Activated CD4-positive, alpha-beta T cell treated with anti-CD3 and anti-CD28 coated beads, Interleukin-2, amount 10 ng/mL, durations not matched to agents 7 days and 5 days (primary cell): ENCODE results near the gene GC. TPM values are rescaled to one million over a fixed set of nuclear protein-coding genes. Genes with fewer than 3 reads are reported as not detected.
"Not testable (repeated sequence)": the region's sequence is repeated elsewhere in the genome, so short reads cannot be mapped to it uniquely, and the experiment has no call there.

Experiments
- CTCF ChIA-PET: fragments of 350-600 bp; sonication (Branson Sonifier 250); formaldehyde crosslinking; loops from one replicate; lab custom pipeline; 2021; ENCODE audit warnings: antibody characterized with exemption; lab: Charles Lee
- POLR2A ChIA-PET: fragments of 350-600 bp; sonication (Branson Sonifier 250); formaldehyde crosslinking; loops from one replicate; lab custom pipeline; 2021; ENCODE audit warnings: antibody characterized with exemption; lab: Charles Lee
- DNase-seq: peaks from one replicate; pipeline ENCODE4 v3.0.0-alpha.2; 2020
- H3K27ac Mint-ChIP-seq: one replicate; pipeline ENCODE4 v1.8.0; 2021; ENCODE audit warnings: mild to moderate bottlenecking, moderate library complexity, mixed read lengths
- H3K27me3 Mint-ChIP-seq: one replicate; pipeline ENCODE4 v1.8.0; 2021; ENCODE audit warnings: mixed read lengths
- H3K36me3 Mint-ChIP-seq: one replicate; pipeline ENCODE4 v1.8.0; 2021; ENCODE audit warnings: low read depth, mixed read lengths
- H3K4me1 Mint-ChIP-seq: one replicate; pipeline ENCODE4 v1.8.0; 2021; ENCODE audit warnings: mixed read lengths
- H3K4me3 Mint-ChIP-seq: one replicate; pipeline ENCODE4 v1.8.0; 2021; ENCODE audit warnings: mild to moderate bottlenecking, moderate library complexity, mixed read lengths
- H3K9me3 Mint-ChIP-seq: one replicate; pipeline ENCODE4 v1.8.0; 2021; ENCODE audit warnings: mixed read lengths
- total RNA-seq, 2 experiments: library from RNA; stranded (reverse); gene quantifications; one replicate each; pipeline ENCODE4 v1.2.3, GENCODE V29; 2021

Gene GC
- total RNA-seq, 2 experiments from 2014 or later, result not detected

DNA sequence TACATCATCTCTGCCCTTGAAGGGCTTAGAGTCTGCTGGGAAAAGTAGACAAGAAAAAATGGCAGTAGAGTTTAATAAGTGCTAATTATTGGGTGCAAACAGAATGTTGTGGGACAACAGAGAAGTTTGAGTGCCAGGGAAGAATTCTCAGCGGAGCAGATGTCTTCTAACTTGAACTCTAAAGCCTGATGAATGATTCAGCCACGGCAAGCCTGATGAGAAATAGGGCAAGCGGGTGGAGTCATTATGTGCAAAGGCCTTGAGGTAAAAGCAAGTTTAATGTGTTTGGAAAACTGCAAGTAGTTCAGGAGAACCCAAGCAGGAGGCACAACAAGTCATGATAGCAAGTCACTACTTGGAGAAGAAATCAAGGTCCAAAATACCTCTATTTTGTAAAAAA is 37.5 kb downstream of the GC start:
- ChIA-PET POLR2A (no interaction called here), CTCF (no interaction called here)
- no peaks in the 10 kb centered on the region for H3K9me3 Mint-ChIP-seq
- H3K27ac Mint-ChIP-seq, result no peak overlapping the region
- no peak for DNase-seq
- no peaks in the 10 kb centered on the region for H3K27me3 Mint-ChIP-seq
- H3K36me3 Mint-ChIP-seq, result no peaks in the 10 kb centered on the region
- no peak overlapping the region for H3K4me3 Mint-ChIP-seq
- no peaks in the 10 kb centered on the region for H3K4me1 Mint-ChIP-seq

DNA sequence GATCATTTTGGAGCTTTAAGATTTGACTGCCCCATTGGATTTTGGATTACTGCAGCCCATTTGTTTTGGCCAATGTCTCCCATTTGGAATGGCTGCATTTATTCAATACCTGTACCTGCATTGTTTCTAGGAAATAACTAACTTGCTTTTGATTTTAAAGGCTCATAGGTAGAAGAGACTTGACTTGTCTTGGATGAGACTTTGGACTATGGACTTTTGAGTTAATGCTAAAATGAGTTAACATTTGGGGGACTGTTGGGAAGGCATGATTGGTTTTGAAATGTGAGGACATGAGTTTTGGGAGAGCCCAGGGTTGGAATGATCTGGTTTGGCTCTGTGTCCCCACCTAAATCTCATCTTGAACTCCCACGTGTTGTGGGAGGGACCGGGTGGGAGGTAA is 45.1 kb downstream of the GC start:
- POLR2A ChIA-PET, DNase-seq, CTCF ChIA-PET, H3K36me3 Mint-ChIP-seq, H3K27ac Mint-ChIP-seq, H3K27me3 Mint-ChIP-seq, H3K9me3 Mint-ChIP-seq, H3K4me1 Mint-ChIP-seq, H3K4me3 Mint-ChIP-seq: not testable (repeated sequence)

DNA sequence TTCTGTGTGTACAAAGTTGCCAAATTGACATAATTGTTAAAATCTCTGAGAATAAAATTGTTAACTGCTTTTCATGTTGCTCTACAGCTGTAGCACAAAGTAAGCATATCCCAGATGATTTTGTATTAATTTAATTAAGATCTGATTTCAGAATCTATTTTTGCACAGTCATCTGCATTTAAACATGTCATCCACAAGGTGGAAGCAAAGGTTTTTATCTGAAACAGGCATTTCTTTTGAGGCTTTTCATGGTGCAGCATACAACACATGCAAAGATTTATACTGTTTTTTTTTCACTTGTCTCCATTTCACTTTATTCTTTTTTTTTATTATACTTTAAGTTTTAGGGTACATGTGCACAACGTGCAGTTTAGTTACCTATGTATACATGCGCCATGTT is 51.2 kb downstream of the GC start:
- POLR2A ChIA-PET, result no interaction called here
- Mint-ChIP-seq H3K27me3 (no peaks in the 10 kb centered on the region), H3K36me3 (no peaks in the 10 kb centered on the region), H3K4me1 (no peaks in the 10 kb centered on the region), H3K27ac (no peak overlapping the region), H3K9me3 (no peaks in the 10 kb centered on the region), H3K4me3 (no peak overlapping the region)
- DNase-seq, result no peak
- CTCF ChIA-PET, result no interaction called here

DNA sequence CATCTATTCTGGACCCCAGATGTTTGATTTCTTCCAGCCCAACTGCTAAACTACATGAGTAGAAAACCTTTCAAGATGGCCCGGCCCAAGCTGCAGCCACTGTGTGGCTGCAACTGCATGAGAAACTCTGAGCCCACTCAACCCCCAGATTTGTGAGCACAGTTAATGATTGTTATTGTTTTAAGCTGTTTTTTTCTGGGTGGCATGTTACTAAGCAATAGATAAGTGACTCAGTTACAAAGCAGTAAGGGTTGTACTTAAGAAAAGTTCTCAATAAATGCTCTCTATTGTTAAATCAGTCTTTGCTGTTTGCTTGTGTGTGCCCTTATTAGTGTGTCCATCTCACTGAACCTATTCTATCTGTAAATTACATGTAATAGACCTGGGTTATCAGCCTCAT is 51.8 kb downstream of the GC start:
- CTCF ChIA-PET, result no interaction called here
- DNase-seq, result no peak
- Mint-ChIP-seq H3K4me1 (no peaks in the 10 kb centered on the region), H3K9me3 (no peaks in the 10 kb centered on the region), H3K27ac (no peak overlapping the region), H3K36me3 (no peaks in the 10 kb centered on the region), H3K4me3 (no peak overlapping the region), H3K27me3 (no peaks in the 10 kb centered on the region)
- POLR2A ChIA-PET, result no interaction called here

DNA sequence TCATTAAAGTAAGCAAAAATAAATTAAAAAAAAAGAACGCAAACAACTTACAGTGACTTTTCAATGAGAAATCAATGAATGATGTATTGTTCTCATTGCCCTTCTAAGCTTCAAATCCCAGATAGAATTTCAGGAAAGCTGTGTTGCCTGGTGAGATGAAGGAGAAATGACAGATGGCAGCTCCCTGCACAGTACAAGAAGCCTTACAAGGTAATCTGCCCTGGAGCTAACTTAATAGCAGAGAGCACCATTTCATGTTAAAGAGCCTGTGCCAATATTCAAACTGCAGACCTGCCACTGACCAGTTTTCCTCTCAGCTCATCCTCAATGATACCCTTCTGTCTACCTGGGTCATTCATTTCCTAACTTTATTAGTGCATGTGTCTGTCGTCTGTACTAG is 54.0 kb downstream of the GC start:
- no peak overlapping the region for H3K27ac Mint-ChIP-seq

DNA sequence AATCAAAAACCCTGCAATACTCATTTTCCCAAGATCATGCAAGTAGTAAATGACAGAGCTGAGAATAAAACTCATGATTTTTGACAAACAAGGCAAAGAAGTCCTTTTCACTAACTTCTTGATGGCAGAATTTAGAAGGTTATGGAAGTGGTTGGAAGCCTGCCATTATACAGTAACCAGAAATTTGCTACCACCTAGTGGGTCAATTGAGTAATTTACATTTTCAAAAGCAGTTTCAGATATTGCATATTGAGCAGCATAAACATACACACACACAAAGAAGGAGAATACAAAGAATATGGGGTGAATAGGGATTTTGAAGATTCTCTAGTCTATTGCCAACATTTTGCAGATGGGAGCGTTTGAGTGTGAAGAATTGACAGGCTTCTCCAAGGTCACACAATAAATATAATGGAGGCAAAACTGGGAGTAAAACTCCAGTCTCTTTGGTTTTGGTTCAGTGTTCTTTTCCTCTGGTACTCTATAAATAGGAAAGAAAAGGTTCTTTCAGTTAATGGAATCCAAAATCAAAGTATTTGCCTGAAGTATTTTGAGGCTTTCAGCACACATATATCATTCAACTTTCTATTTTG is 70.2 kb downstream of the GC start:
- no peaks in the 10 kb centered on the region for H3K4me1 Mint-ChIP-seq
- no peak for DNase-seq
- no peak overlapping the region for H3K27ac Mint-ChIP-seq
- ChIA-PET CTCF (no interaction called here), POLR2A (no interaction called here)
- no peak overlapping the region for H3K4me3 Mint-ChIP-seq
- H3K27me3 Mint-ChIP-seq, result peaks cover 9% of the 10 kb centered on the region
- H3K9me3 Mint-ChIP-seq, result no peaks in the 10 kb centered on the region
- no peaks in the 10 kb centered on the region for H3K36me3 Mint-ChIP-seq

More for the DNA sequence above, 54.0 kb downstream of the GC start:
- ChIA-PET CTCF (no interaction called here), POLR2A (no interaction called here)
- Mint-ChIP-seq H3K4me1 (no peaks in the 10 kb centered on the region), H3K27me3 (no peaks in the 10 kb centered on the region), H3K36me3 (no peaks in the 10 kb centered on the region), H3K4me3 (no peak overlapping the region), H3K9me3 (no peaks in the 10 kb centered on the region)
- no peak for DNase-seq

DNA sequence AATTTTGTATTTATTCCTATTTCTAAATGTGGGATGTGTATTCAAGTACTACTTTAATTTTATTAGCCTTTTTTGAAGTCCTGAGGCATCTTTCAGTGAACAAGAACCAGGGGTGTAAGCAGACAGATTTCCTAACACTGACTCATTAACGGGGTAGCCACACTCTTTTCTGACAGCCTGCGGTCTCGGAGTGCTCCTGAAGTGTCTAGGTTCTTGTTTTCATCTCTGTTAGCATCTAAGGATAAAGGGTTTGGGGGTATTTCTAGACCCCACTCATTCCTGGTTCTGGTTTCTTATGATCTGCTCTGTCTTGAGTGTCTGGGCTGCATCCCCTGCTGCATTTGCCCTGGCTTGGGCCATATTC is 71.9 kb downstream of the GC start:
- Mint-ChIP-seq H3K36me3 (no peaks in the 10 kb centered on the region), H3K27me3 (peaks cover 2% of the 10 kb centered on the region), H3K4me3 (no peak overlapping the region), H3K27ac (no peak overlapping the region), H3K9me3 (no peaks in the 10 kb centered on the region), H3K4me1 (no peaks in the 10 kb centered on the region)
- ChIA-PET CTCF (interaction anchor here (0.9 kb wide), 1 partner anchor 24 kb away, joined by 3 read pairs; no protein-coding TSS in a partner anchor), POLR2A (no interaction called here)
- no peak for DNase-seq

DNA sequence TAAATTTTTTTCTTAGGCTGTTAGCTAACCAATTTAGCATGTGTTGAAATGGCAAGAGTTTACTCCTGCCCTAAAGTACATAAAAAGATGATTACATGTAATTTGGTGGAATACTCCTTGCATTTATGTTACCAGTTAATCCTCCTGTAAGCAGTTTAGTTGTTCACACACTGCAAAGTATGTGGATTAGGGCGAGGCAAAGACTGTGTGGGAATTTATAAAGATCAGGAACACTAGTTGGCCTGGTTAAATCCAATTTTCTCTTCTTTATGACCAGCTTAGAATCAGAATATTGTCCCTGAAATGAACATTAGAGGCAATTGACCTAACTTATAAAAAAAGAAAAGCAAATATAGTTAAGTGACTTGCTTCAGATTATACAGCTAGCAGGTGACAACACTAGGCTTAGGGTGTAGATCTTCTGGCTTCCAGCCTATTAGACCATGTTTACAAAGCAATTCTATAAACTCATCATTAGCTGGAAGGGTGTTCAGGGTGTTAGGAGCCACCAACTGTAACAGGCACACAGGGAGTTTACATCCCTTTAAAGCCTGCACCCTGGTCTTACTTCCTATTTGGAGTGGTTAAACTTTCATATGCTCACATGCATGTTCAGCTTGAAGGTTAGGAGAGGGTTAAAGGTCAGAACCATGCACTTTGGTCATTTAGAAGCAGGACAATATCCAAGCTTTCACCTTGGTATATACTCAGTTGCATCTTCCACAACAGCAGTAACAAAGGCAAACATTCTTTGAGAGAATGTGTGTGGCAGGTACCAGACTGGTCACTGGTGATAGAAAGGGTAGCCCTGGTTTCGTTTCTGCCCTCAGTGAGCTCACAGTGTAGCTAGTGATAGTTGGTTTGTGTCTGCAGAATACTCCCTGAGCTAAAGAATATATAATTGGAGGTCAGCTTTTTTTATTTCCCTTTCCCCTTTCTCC is 72.6 kb downstream of the GC start:
- Mint-ChIP-seq H3K4me3 (no peak overlapping the region), H3K9me3 (no peaks in the 10 kb centered on the region), H3K27me3 (peaks cover 2% of the 10 kb centered on the region), H3K36me3 (no peaks in the 10 kb centered on the region), H3K27ac (no peak overlapping the region), H3K4me1 (no peaks in the 10 kb centered on the region)
- ChIA-PET POLR2A (no interaction called here), CTCF (interaction anchor here (0.6 to 0.9 kb wide), 3 partner anchors 25 to 899 kb away, joined by 3 read pairs; no protein-coding TSS in a partner anchor)
- no peak for DNase-seq

DNA sequence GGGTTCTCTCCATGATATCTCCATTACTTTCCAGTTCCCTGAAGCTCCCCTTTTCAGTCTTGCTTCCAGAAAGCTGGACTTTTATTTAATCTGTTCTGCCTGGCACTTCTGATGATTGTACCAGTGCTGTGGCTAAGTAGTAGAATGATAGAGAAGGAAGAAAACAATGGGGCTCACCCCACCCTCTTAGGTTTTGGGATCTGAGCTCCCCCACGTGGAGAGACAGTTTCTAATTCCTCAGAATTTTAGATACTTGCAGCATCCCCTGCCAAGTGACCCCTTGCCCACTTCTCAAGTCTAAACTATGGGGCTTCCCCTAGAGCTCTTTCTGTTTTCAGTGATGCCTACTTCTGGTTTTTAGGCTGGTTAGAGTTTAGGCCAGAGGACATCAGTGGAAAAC is 73.9 kb downstream of the GC start:
- POLR2A ChIA-PET, result no interaction called here

DNA sequence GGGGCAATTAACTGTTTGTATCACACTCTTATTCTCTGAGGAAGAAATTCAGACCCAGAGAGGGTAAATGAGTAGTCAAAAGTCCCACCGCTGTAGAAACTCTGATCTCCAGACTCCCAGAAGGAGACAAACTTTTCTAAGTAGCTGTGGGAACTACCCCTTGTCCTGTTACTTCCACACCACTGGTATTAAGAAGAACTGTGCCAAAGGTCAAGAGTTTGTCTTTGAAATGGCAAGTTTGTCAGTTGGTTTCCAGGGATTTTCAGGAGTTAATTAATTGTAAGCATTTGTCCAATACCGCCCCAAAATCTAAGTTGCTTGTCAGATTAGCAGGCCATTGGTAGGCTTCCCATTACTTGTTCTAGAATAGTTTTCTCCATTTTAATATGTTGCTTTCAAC is 85.7 kb downstream of the GC start:
- Mint-ChIP-seq H3K9me3 (no peaks in the 10 kb centered on the region), H3K4me3 (no peak overlapping the region), H3K4me1 (no peaks in the 10 kb centered on the region), H3K27me3 (peaks cover 5% of the 10 kb centered on the region), H3K36me3 (no peaks in the 10 kb centered on the region), H3K27ac (no peak overlapping the region)
- POLR2A ChIA-PET, result no interaction called here
- DNase-seq, result no peak
- CTCF ChIA-PET, result no interaction called here

More for the DNA sequence above, 73.9 kb downstream of the GC start:
- CTCF ChIA-PET, result no interaction called here
- no peaks in the 10 kb centered on the region for H3K36me3 Mint-ChIP-seq
- H3K27ac Mint-ChIP-seq, result no peak overlapping the region
- H3K27me3 Mint-ChIP-seq, result no peaks in the 10 kb centered on the region
- H3K4me1 Mint-ChIP-seq, result no peaks in the 10 kb centered on the region
- no peaks in the 10 kb centered on the region for H3K9me3 Mint-ChIP-seq
- DNase-seq, result no peak
- H3K4me3 Mint-ChIP-seq, result no peak overlapping the region

DNA sequence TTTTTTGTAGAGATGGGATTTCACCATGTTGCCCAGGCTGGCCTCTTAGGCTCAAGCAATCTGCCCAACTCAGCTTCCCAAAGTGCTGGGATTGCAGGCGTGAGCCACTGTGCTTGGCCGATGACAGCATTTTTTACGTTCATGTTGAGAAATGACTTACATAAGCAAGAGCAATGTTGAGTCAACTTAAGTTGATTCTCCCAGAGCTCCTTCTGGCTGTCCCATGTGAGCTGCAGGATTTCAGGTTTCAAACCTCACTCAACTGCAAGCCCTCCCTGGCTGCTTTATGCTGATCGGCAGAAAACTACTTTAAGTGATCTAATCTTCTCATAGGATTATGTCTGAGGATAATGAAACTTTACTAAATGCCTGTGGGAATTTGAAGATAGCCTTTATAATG is 86.8 kb downstream of the GC start:
- no peak for DNase-seq
- Mint-ChIP-seq H3K27ac (no peak overlapping the region), H3K4me1 (no peaks in the 10 kb centered on the region), H3K9me3 (no peaks in the 10 kb centered on the region), H3K4me3 (no peak overlapping the region), H3K36me3 (no peaks in the 10 kb centered on the region), H3K27me3 (peaks cover 2% of the 10 kb centered on the region)
- ChIA-PET POLR2A (no interaction called here), CTCF (no interaction called here)

DNA sequence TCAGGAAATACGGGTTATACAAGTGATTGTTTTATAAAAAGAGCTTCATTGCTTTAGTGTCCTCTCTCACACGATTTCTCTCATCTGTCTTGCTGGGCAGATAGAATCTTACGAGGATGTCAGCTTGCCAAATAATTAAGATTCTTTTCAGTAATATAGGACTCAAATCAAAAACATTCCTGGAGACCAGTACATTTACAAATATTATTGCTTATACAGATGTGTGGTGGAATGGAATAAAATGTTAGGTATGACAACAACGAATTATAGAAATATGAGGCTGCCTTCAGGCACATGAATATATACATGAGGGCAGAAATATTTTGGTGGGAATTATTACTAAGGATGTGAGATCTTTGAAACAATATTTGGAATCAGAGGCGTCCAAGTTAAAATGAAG is 88.9 kb downstream of the GC start:
- ChIA-PET POLR2A (no interaction called here), CTCF (interaction anchor here (0.6 kb wide), 1 partner anchor 397 kb away, joined by 4 read pairs; no protein-coding TSS in a partner anchor)
- no peaks in the 10 kb centered on the region for H3K9me3 Mint-ChIP-seq
- no peaks in the 10 kb centered on the region for H3K4me1 Mint-ChIP-seq
- no peaks in the 10 kb centered on the region for H3K36me3 Mint-ChIP-seq
- H3K27me3 Mint-ChIP-seq, result peaks cover 4% of the 10 kb centered on the region
- no peak for DNase-seq
- H3K27ac Mint-ChIP-seq, result no peak overlapping the region
- H3K4me3 Mint-ChIP-seq, result no peak overlapping the region

DNA sequence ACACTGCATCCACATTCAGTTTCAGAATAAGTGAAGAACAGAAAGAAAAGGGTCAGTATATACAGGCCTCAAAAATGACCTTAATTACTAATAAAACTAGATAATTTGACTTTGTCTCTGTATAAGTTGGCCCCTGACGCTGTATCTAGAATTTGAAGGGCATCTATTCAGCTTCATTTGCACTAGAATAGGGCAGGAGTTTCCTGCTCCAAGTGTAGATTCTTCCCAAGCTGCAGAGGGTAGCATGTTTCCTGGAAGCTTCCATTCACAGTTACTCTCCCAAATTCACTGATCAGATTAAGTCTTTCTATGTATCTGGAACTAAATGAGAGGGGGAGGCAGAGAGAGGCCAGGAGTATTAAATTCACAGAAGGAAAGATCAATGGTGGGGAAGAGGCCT is 90.9 kb downstream of the GC start:
- Mint-ChIP-seq H3K27me3 (peaks cover 2% of the 10 kb centered on the region), H3K4me1 (no peaks in the 10 kb centered on the region), H3K27ac (no peak overlapping the region), H3K4me3 (no peak overlapping the region), H3K9me3 (no peaks in the 10 kb centered on the region), H3K36me3 (no peaks in the 10 kb centered on the region)
- DNase-seq, result no peak
- ChIA-PET POLR2A (no interaction called here), CTCF (interaction anchor here (0.7 kb wide), 1 partner anchor 48 kb away, joined by 4 read pairs; no protein-coding TSS in a partner anchor)
